GM18520 (cell line): Measurements from ENCODE around the gene RRAGD.

ENCODE experiments used
- ATAC-seq: cut with Tn5 transposase; IDR thresholded peaks from one replicate; pipeline ENCODE4 v1.9.1; 2021; ENCODE audit not compliant: unreplicated experiment

Gene RRAGD

GRCh38 chr6:89412071-89413005 is at the start of gene RRAGD:
Gene RRAGD, minus strand, starts transcription at chr6:89412273. Its CDS starts 280 bp downstream, at chr6:89411993.
- ATAC-seq: peak; percentile 69

GRCh38 chr6:89460713-89461112 is 48.6 kb upstream of the RRAGD start:
- no peak for ATAC-seq

GRCh38 chr6:89459501-89459900 is 47.4 kb upstream of the RRAGD start:
- no peak for ATAC-seq

- no peak for ATAC-seq
Observed at GRCh38 chr6:89458704-89459103, 46.6 kb upstream of the RRAGD start.

GRCh38 chr6:89454300-89454699 is 42.2 kb upstream of the RRAGD start:
- ATAC-seq: no peak

GRCh38 chr6:89452281-89452680 is 40.2 kb upstream of the RRAGD start:
- no peak for ATAC-seq

- ATAC-seq: no peak
Observed at GRCh38 chr6:89449193-89449592, 37.1 kb upstream of the RRAGD start.

- no peak for ATAC-seq
Observed at GRCh38 chr6:89443658-89444057, 31.6 kb upstream of the RRAGD start.

- no peak for ATAC-seq
Observed at GRCh38 chr6:89440200-89440599, 28.1 kb upstream of the RRAGD start.

- no peak for ATAC-seq
Observed at GRCh38 chr6:89439014-89439413, 26.9 kb upstream of the RRAGD start.

- no peak for ATAC-seq
Observed at GRCh38 chr6:89438248-89438647, 26.2 kb upstream of the RRAGD start.

GRCh38 chr6:89436226-89436625 is 24.2 kb upstream of the RRAGD start:
- ATAC-seq: no peak

GRCh38 chr6:89434954-89435353 is 22.9 kb upstream of the RRAGD start:
- no peak for ATAC-seq

- ATAC-seq: no peak
Observed at GRCh38 chr6:89434150-89434499, 22.1 kb upstream of the RRAGD start.

GRCh38 chr6:89433252-89434149 is 21.4 kb upstream of the RRAGD start:
- ATAC-seq: no peak

- peak; percentile 77 for ATAC-seq
Observed at GRCh38 chr6:89432875-89433251, 20.8 kb upstream of the RRAGD start, which contains the start of gene ANKRD6. Gene ANKRD6, plus strand, starts transcription at chr6:89433152. Its CDS starts 133,825 bp downstream, at chr6:89566977.

- ATAC-seq: no peak
Observed at GRCh38 chr6:89430201-89430962, 18.3 kb upstream of the RRAGD start.

GRCh38 chr6:89416796-89417195 is 4.7 kb upstream of the RRAGD start:
- no peak for ATAC-seq

- ATAC-seq: no peak
Observed at GRCh38 chr6:89415185-89415584, 3.1 kb upstream of the RRAGD start.

GRCh38 chr6:89414215-89414614 is 2.1 kb upstream of the RRAGD start:
- no peak for ATAC-seq

- ATAC-seq: no peak
Observed at GRCh38 chr6:89413006-89413400, 930 bp upstream of the RRAGD start.
